HepG2 (cell line): ENCODE measurements around the gene SQOR.

ENCODE experiments used
- ATF2 ChIP-seq: sonication (generic); formaldehyde crosslinking; IDR thresholded peaks from 2 replicates; pipeline ENCODE4 v1.4.0; 2020; ENCODE audit warnings: missing genetic modification reagents
- CTCF ChIP-seq: sonication (generic); formaldehyde crosslinking; IDR thresholded peaks from 2 replicates; pipeline ENCODE4 v1.5.0; 2020; ENCODE audit warnings: mild to moderate bottlenecking, missing genetic modification reagents, moderate library complexity
- DRAP1 ChIP-seq: IDR thresholded peaks from 2 replicates; pipeline ENCODE4 v1.6.1; 2016; ENCODE audit warnings: missing genetic modification reagents, missing compliant biosample characterization
- HOXA9 ChIP-seq: sonication (generic); formaldehyde crosslinking; IDR thresholded peaks from 2 replicates; pipeline ENCODE4 v1.8.1; 2022; ENCODE audit warnings: missing genetic modification reagents, mild to moderate bottlenecking, moderate library complexity, borderline replicate concordance
- NR1H2 ChIP-seq: sonication (generic); formaldehyde crosslinking; IDR thresholded peaks from 2 replicates; pipeline ENCODE4 v1.8.1; 2022; ENCODE audit warnings: low read depth, missing genetic modification reagents, borderline replicate concordance
- RAD21 ChIP-seq: fragments of 450-650 bp; formaldehyde crosslinking; IDR thresholded peaks from 2 replicates; pipeline ENCODE4 v1.5.0; 2020; ENCODE audit warnings: mild to moderate bottlenecking
- U2AF2 ChIP-seq: fragments of 200-400 bp; formaldehyde crosslinking; IDR thresholded peaks from 2 replicates; pipeline ENCODE4 v1.6.1; 2017; ENCODE audit warnings: low read depth, mild to moderate bottlenecking, low read length
- ZNF274 ChIP-seq: sonication (generic); formaldehyde crosslinking; IDR thresholded peaks from 2 replicates; pipeline ENCODE4 v1.5.1; 2020; ENCODE audit warnings: mild to moderate bottlenecking, missing genetic modification reagents
- ZNF337 ChIP-seq: sonication (generic); formaldehyde crosslinking; IDR thresholded peaks from 2 replicates; pipeline ENCODE4 v1.5.1; 2020; ENCODE audit warnings: missing genetic modification reagents, low read depth, mild to moderate bottlenecking, borderline replicate concordance
- ZNF660 ChIP-seq: sonication (generic); formaldehyde crosslinking; IDR thresholded peaks from 2 replicates; pipeline ENCODE4 v1.5.1; 2020; ENCODE audit warnings: mild to moderate bottlenecking, low read depth, missing genetic modification reagents, borderline replicate concordance
- TF ChIP-seq, protein P1 (sequence below): sonication (generic); formaldehyde crosslinking; IDR thresholded peaks from 2 replicates; pipeline ENCODE4 v1.5.1; 2020; ENCODE audit warnings: missing genetic modification reagents, mild to moderate bottlenecking, borderline replicate concordance
- TF ChIP-seq, protein P2 (sequence below): sonication (generic); formaldehyde crosslinking; IDR thresholded peaks from 2 replicates; pipeline ENCODE4 v1.4.0; 2020; ENCODE audit warnings: missing genetic modification reagents

GRCh38 chr15:45654749-45655148, 19.9 kb downstream of the SQOR start:
- TF ChIP-seq NR1H2 = no peak
- TF ChIP-seq ZNF660 (CRISPR knock-in tag) = no peak
- no peak for TF ChIP-seq ZNF274
- TF ChIP-seq, protein P1, sequence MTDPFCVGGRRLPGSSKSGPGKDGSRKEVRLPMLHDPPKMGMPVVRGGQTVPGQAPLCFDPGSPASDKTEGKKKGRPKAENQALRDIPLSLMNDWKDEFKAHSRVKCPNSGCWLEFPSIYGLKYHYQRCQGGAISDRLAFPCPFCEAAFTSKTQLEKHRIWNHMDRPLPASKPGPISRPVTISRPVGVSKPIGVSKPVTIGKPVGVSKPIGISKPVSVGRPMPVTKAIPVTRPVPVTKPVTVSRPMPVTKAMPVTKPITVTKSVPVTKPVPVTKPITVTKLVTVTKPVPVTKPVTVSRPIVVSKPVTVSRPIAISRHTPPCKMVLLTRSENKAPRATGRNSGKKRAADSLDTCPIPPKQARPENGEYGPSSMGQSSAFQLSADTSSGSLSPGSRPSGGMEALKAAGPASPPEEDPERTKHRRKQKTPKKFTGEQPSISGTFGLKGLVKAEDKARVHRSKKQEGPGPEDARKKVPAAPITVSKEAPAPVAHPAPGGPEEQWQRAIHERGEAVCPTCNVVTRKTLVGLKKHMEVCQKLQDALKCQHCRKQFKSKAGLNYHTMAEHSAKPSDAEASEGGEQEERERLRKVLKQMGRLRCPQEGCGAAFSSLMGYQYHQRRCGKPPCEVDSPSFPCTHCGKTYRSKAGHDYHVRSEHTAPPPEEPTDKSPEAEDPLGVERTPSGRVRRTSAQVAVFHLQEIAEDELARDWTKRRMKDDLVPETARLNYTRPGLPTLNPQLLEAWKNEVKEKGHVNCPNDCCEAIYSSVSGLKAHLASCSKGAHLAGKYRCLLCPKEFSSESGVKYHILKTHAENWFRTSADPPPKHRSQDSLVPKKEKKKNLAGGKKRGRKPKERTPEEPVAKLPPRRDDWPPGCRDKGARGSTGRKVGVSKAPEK = no peak
- no peak for TF ChIP-seq ATF2 (CRISPR knock-in tag)
- TF ChIP-seq DRAP1 (CRISPR knock-in tag) = no peak
- TF ChIP-seq, protein P2, sequence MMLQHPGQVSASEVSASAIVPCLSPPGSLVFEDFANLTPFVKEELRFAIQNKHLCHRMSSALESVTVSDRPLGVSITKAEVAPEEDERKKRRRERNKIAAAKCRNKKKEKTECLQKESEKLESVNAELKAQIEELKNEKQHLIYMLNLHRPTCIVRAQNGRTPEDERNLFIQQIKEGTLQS = no peak
- TF ChIP-seq CTCF = no peak
- no peak for TF ChIP-seq ZNF337 (CRISPR knock-in tag)
- no peak for TF ChIP-seq U2AF2
- TF ChIP-seq HOXA9 (CRISPR knock-in tag) = no peak
- TF ChIP-seq RAD21 = no peak
